WTC11 (cell line): ENCODE results near the gene DDX39A. TPM values are rescaled to one million over a fixed set of nuclear protein-coding genes. Genes with fewer than 3 reads are reported as not detected.
"Not testable (repeated sequence)": the region's sequence is repeated elsewhere in the genome, so short reads cannot be mapped to it uniquely, and the experiment has no call there.

Experiments
- ATAC-seq: fragments of 200-7000 bp; cut with Tn5 transposase; 2 replicates; pipeline ENCODE4 v1.10.0; 2021; ENCODE audit warnings: mild to moderate bottlenecking, moderate library complexity
- CTCF ChIA-PET: fragments of 300-600 bp; sonication (Branson Sonifier 250); formaldehyde crosslinking; loops from one replicate; lab custom pipeline; 2021; ENCODE audit warnings: antibody characterized with exemption; lab: Charles Lee
- POLR2A ChIA-PET: fragments of 350-600 bp; sonication (Branson Sonifier 250); formaldehyde crosslinking; loops from one replicate; lab custom pipeline; 2021; ENCODE audit warnings: antibody characterized with exemption; lab: Charles Lee
- DNase-seq: peaks from one replicate; pipeline ENCODE4 v3.0.0; 2021; ENCODE audit warnings: low spot score
- H3K27ac Mint-ChIP-seq: 2 replicates; pipeline ENCODE4 v1.8.0; 2021; ENCODE audit warnings: mixed read lengths
- H3K27me3 Mint-ChIP-seq: 2 replicates; pipeline ENCODE4 v1.8.0; 2021; ENCODE audit warnings: low read depth, mild to moderate bottlenecking, moderate library complexity, mixed read lengths
- H3K36me3 Mint-ChIP-seq: 2 replicates; pipeline ENCODE4 v1.8.0; 2021; ENCODE audit warnings: mixed read lengths
- H3K4me1 Mint-ChIP-seq: 2 replicates; pipeline ENCODE4 v1.8.0; 2022; ENCODE audit warnings: mixed read lengths
- H3K4me3 Mint-ChIP-seq: 2 replicates; pipeline ENCODE4 v1.8.0; 2021; ENCODE audit warnings: mild to moderate bottlenecking, moderate library complexity, mixed read lengths
- H3K9me3 Mint-ChIP-seq: 2 replicates; pipeline ENCODE4 v1.8.0; 2021; ENCODE audit warnings: mixed read lengths
- AFF4 ChIP-seq: sonication (generic); formaldehyde crosslinking; IDR thresholded peaks from 2 replicates; pipeline ENCODE4 v1.8.1; 2023; ENCODE audit warnings: mild to moderate bottlenecking, missing genetic modification reagents, borderline replicate concordance
- ETV6 ChIP-seq: sonication (generic); formaldehyde crosslinking; IDR thresholded peaks from 2 replicates; pipeline ENCODE4 v1.8.1; 2022; ENCODE audit warnings: mild to moderate bottlenecking, missing genetic modification reagents
- FOXP1 ChIP-seq: sonication (generic); formaldehyde crosslinking; IDR thresholded peaks from 2 replicates; pipeline ENCODE4 v1.8.0; 2022; ENCODE audit warnings: missing genetic modification reagents, mild to moderate bottlenecking, moderate library complexity, borderline replicate concordance
- GABPB1 ChIP-seq: sonication (generic); formaldehyde crosslinking; IDR thresholded peaks from 2 replicates; pipeline ENCODE4 v1.8.1; 2023; ENCODE audit warnings: mild to moderate bottlenecking, missing genetic modification reagents
- GTF2I ChIP-seq: fragments of 250-450 bp; sonication (Bioruptor Pico); conservative IDR thresholded peaks from 2 replicates; pipeline ENCODE4 v1.4.0; 2021; ENCODE audit warnings: mild to moderate bottlenecking
- JUN ChIP-seq: sonication (generic); formaldehyde crosslinking; IDR thresholded peaks from 2 replicates; pipeline ENCODE4 v1.8.0; 2023; ENCODE audit warnings: mild to moderate bottlenecking, missing genetic modification reagents
- MXD4 ChIP-seq: fragments of 250-450 bp; sonication (Bioruptor Pico); IDR thresholded peaks from 2 replicates; pipeline ENCODE4 v1.8.0; 2021; ENCODE audit warnings: mild to moderate bottlenecking, moderate library complexity, borderline replicate concordance
- NFYB ChIP-seq: sonication (generic); formaldehyde crosslinking; conservative IDR thresholded peaks from 2 replicates; pipeline ENCODE4 v1.8.0; 2022; ENCODE audit warnings: low read depth, missing genetic modification reagents
- NR1H2 ChIP-seq: sonication (generic); formaldehyde crosslinking; IDR thresholded peaks from 2 replicates; pipeline ENCODE4 v1.9.0; 2021; ENCODE audit warnings: mild to moderate bottlenecking, moderate library complexity, missing genetic modification reagents
- NR2C2 ChIP-seq: sonication (generic); formaldehyde crosslinking; IDR thresholded peaks from 2 replicates; pipeline ENCODE4 v1.8.0; 2022; ENCODE audit warnings: mild to moderate bottlenecking, missing genetic modification reagents
- RELA ChIP-seq: sonication (generic); formaldehyde crosslinking; IDR thresholded peaks from 2 replicates; pipeline ENCODE4 v1.8.1; 2022; ENCODE audit warnings: missing genetic modification reagents, mild to moderate bottlenecking, borderline replicate concordance
- RORB ChIP-seq: fragments of 250-450 bp; sonication (Bioruptor Pico); IDR thresholded peaks from 2 replicates; pipeline ENCODE4 v1.9.0; 2021; ENCODE audit warnings: mild to moderate bottlenecking
- SMAD3 ChIP-seq: sonication (generic); formaldehyde crosslinking; IDR thresholded peaks from 2 replicates; pipeline ENCODE4 v1.8.0; 2022; ENCODE audit warnings: missing genetic modification reagents, mild to moderate bottlenecking, borderline replicate concordance
- TEAD1 ChIP-seq: sonication (generic); formaldehyde crosslinking; IDR thresholded peaks from 2 replicates; pipeline ENCODE4 v1.8.0; 2022; ENCODE audit warnings: mild to moderate bottlenecking, missing genetic modification reagents
- USF2 ChIP-seq: sonication (generic); formaldehyde crosslinking; IDR thresholded peaks from 2 replicates; pipeline ENCODE4 v1.8.1; 2023; ENCODE audit warnings: mild to moderate bottlenecking, missing genetic modification reagents, moderate library complexity
- ZBTB21 ChIP-seq: sonication (generic); formaldehyde crosslinking; IDR thresholded peaks from 2 replicates; pipeline ENCODE4 v1.8.1; 2023; ENCODE audit warnings: mild to moderate bottlenecking, missing genetic modification reagents, borderline replicate concordance
- ZNF138 ChIP-seq: sonication (generic); formaldehyde crosslinking; conservative IDR thresholded peaks from 2 replicates; pipeline ENCODE4 v1.8.1; 2022; ENCODE audit warnings: mild to moderate bottlenecking, moderate library complexity, missing genetic modification reagents
- ZNF263 ChIP-seq: sonication (generic); formaldehyde crosslinking; IDR thresholded peaks from 2 replicates; pipeline ENCODE4 v1.8.1; 2022; ENCODE audit warnings: low read depth, mild to moderate bottlenecking, moderate library complexity, missing genetic modification reagents
- ZNF671 ChIP-seq: fragments of 250-450 bp; sonication (Bioruptor Pico); IDR thresholded peaks from 2 replicates; pipeline ENCODE4 v1.8.0; 2021; ENCODE audit warnings: mild to moderate bottlenecking
- total RNA-seq: library from RNA; stranded (reverse); gene quantifications from 3 replicates; pipeline ENCODE4 v1.2.3, GENCODE V29; 2021
- TF ChIP-seq, protein P1 (sequence below): sonication (generic); formaldehyde crosslinking; IDR thresholded peaks from 2 replicates; pipeline ENCODE4 v1.8.1; 2022; ENCODE audit warnings: low read depth, mild to moderate bottlenecking, moderate library complexity, missing genetic modification reagents, borderline replicate concordance
- TF ChIP-seq, protein P2 (sequence below): sonication (generic); formaldehyde crosslinking; conservative IDR thresholded peaks from 2 replicates; pipeline ENCODE4 v1.8.1; 2022; ENCODE audit warnings: mild to moderate bottlenecking, missing genetic modification reagents

Gene DDX39A
- total RNA-seq, 1 experiment from 2014 or later = 136 TPM

- TF ChIP-seq, protein P1, sequence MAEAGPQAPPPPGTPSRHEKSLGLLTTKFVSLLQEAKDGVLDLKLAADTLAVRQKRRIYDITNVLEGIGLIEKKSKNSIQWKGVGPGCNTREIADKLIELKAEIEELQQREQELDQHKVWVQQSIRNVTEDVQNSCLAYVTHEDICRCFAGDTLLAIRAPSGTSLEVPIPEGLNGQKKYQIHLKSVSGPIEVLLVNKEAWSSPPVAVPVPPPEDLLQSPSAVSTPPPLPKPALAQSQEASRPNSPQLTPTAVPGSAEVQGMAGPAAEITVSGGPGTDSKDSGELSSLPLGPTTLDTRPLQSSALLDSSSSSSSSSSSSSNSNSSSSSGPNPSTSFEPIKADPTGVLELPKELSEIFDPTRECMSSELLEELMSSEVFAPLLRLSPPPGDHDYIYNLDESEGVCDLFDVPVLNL = no peak
- TF ChIP-seq USF2 (no peak), JUN (CRISPR knock-in tag) (no peak)
Measured at GRCh38 chr19:14463747-14464146, 44.6 kb upstream of the DDX39A start (continued).

DNA sequence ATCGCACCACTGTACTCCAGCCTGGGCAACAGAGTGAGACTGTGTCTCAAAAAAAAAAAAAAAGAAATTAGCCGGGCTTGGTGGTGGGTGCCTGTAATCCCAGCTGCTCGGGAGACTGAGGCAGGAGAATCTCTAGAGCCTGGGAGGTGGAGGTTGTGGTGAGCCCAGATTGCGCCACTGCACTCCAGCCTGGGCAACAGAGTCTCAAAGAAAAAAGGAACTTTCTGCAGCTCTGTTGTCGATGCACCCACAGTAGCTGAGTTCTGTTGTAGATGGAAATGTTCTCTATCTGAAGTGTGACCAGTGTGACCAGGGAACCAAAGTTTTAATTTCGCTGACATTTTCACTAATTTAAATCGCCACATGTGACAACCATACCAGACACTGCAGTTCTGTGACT is 43.3 kb upstream of the DDX39A start:
- DNase-seq, POLR2A ChIA-PET, H3K27me3 Mint-ChIP-seq, ATAC-seq, H3K9me3 Mint-ChIP-seq, H3K4me1 Mint-ChIP-seq, H3K4me3 Mint-ChIP-seq, H3K27ac Mint-ChIP-seq: not testable (repeated sequence)
- H3K36me3 Mint-ChIP-seq = peaks cover 24% of the 10 kb centered on the region
- CTCF ChIA-PET = interaction anchor here (1.0 kb wide), 1 partner anchor 10 kb away, joined by 3 read pairs; no protein-coding TSS in a partner anchor

GRCh38 chr19:14460935-14461334 is 41.8 kb upstream of the DDX39A start:
- CTCF ChIA-PET = no interaction called here
- no peak for TF ChIP-seq ZNF671 (CRISPR knock-in tag)
- TF ChIP-seq SMAD3 = no peak
- TF ChIP-seq, protein P2, sequence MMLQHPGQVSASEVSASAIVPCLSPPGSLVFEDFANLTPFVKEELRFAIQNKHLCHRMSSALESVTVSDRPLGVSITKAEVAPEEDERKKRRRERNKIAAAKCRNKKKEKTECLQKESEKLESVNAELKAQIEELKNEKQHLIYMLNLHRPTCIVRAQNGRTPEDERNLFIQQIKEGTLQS (CRISPR knock-in tag) = no peak
- no peak for TF ChIP-seq ZNF263 (CRISPR knock-in tag)
- no peak for TF ChIP-seq FOXP1
- TF ChIP-seq TEAD1 = no peak
- no peak for TF ChIP-seq NR2C2 (CRISPR knock-in tag)
- no peak for TF ChIP-seq RELA
- no peak for TF ChIP-seq GABPB1 (CRISPR knock-in tag)
- no peak for TF ChIP-seq AFF4 (CRISPR knock-in tag)
- TF ChIP-seq NR1H2 (CRISPR knock-in tag) = no peak
- Mint-ChIP-seq H3K27ac (no peak overlapping the region), H3K4me3 (no peak overlapping the region), H3K9me3 (no peaks in the 10 kb centered on the region), H3K36me3 (peaks cover 21% of the 10 kb centered on the region), H3K4me1 (no peaks in the 10 kb centered on the region), H3K27me3 (no peaks in the 10 kb centered on the region)
- no peak for DNase-seq
- POLR2A ChIA-PET = no interaction called here
- no peak for ATAC-seq

DNA sequence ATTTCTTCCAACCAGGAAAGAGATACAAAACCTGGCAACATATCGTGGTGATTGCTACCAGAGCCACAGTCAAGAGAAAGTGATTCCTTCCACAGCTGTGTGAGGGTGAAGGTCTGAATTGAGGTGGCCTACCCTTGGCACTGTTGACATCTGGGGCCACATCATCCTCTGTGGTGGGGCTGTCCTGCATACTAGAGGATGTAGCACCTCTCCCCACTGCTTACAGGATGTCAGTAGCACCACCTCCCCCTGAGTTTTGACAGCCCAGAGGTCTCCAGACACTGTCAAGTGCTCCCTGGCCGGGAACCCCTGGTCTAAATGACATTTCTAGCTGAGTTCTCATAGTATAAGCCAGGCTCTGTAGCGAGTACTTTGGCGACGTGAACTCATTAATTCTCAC is 40.6 kb upstream of the DDX39A start:
- Mint-ChIP-seq H3K27me3 (no peaks in the 10 kb centered on the region), H3K4me3 (no peak overlapping the region), H3K4me1 (no peaks in the 10 kb centered on the region), H3K9me3 (no peaks in the 10 kb centered on the region), H3K27ac (no peak overlapping the region), H3K36me3 (peaks cover 18% of the 10 kb centered on the region)
- DNase-seq = no peak
- POLR2A ChIA-PET = no interaction called here
- no peak for ATAC-seq
- CTCF ChIA-PET = interaction anchor here (0.5 to 1.7 kb wide), 3 partner anchors 13 to 411 kb away, joined by 3 to 4 read pairs (median 4); no protein-coding TSS in a partner anchor
- TF ChIP-seq ZBTB21 (CRISPR knock-in tag) = no peak
- TF ChIP-seq ETV6 (CRISPR knock-in tag) = no peak
- TF ChIP-seq ZNF138 (CRISPR knock-in tag) = no peak
- TF ChIP-seq AFF4 (CRISPR knock-in tag) = no peak
- TF ChIP-seq GTF2I (CRISPR knock-in tag) = no peak
- TF ChIP-seq RORB = no peak
- TF ChIP-seq SMAD3 = no peak
- TF ChIP-seq NFYB (CRISPR knock-in tag) = no peak
- TF ChIP-seq MXD4 (CRISPR knock-in tag) = no peak
